HEK293T (cell line): ENCODE results near the gene RSPH6A.

Experiments
- CTCF ChIA-PET: fragments of 350-600 bp; formaldehyde crosslinking; extraction: SDS; loops from one replicate; lab custom pipeline; 2021; ENCODE audit warnings: antibody characterized with exemption, inconsistent platforms; lab: Yijun Ruan, JAX
- POLR2A ChIA-PET: fragments of 350-600 bp; formaldehyde crosslinking; extraction: SDS; loops from one replicate; lab custom pipeline; 2020; ENCODE audit warnings: antibody characterized with exemption, inconsistent platforms; lab: Yijun Ruan, JAX
- DNase-seq: peaks from one replicate; pipeline ENCODE4 v3.0.0; 2012; ENCODE audit warnings: mixed read lengths; ENCODE audit errors: extremely low spot score
- ARNT ChIP-seq: fragments of 450-650 bp; IDR thresholded peaks from 2 replicates; pipeline ENCODE4 v1.6.1; 2017; ENCODE audit warnings: mild to moderate bottlenecking
- BHLHE40 ChIP-seq: fragments of 450-650 bp; IDR thresholded peaks from 2 replicates; pipeline ENCODE4 v1.6.1; 2016; ENCODE audit warnings: mild to moderate bottlenecking, moderate library complexity, borderline replicate concordance
- CTBP1 ChIP-seq: fragments of 450-650 bp; IDR thresholded peaks from 2 replicates; pipeline ENCODE4 v1.6.1; 2016; ENCODE audit warnings: borderline replicate concordance
- ELF4 ChIP-seq: fragments of 450-650 bp; IDR thresholded peaks from 2 replicates; pipeline ENCODE4 v1.6.1; 2017; ENCODE audit warnings: antibody characterized with exemption
- FOXA1 ChIP-seq: fragments of 450-650 bp; IDR thresholded peaks from 2 replicates; pipeline ENCODE4 v1.6.1; 2016; ENCODE audit warnings: mild to moderate bottlenecking
- FOXK2 ChIP-seq: fragments of 450-650 bp; IDR thresholded peaks from 2 replicates; pipeline ENCODE4 v1.6.1; 2016; ENCODE audit warnings: mild to moderate bottlenecking
- FOXM1 ChIP-seq: fragments of 450-650 bp; IDR thresholded peaks from 2 replicates; pipeline ENCODE4 v1.6.1; 2017; ENCODE audit warnings: mild to moderate bottlenecking, borderline replicate concordance
- HDGF ChIP-seq: fragments of 450-650 bp; IDR thresholded peaks from 2 replicates; pipeline ENCODE4 v1.6.1; 2017; ENCODE audit warnings: antibody characterized with exemption, borderline replicate concordance
- L3MBTL2 ChIP-seq: fragments of 450-650 bp; conservative IDR thresholded peaks from 2 replicates; pipeline ENCODE4 v1.6.1; 2016; ENCODE audit warnings: mild to moderate bottlenecking
- LEF1 ChIP-seq: fragments of 450-650 bp; IDR thresholded peaks from 2 replicates; pipeline ENCODE4 v1.6.1; 2017; ENCODE audit warnings: mild to moderate bottlenecking, borderline replicate concordance
- NFRKB ChIP-seq: fragments of 450-650 bp; IDR thresholded peaks from 2 replicates; pipeline ENCODE4 v1.6.1; 2016; ENCODE audit warnings: mild to moderate bottlenecking, moderate library complexity
- PKNOX1 ChIP-seq: fragments of 450-650 bp; IDR thresholded peaks from 2 replicates; pipeline ENCODE4 v1.6.1; 2016
- SP1 ChIP-seq: fragments of 450-650 bp; IDR thresholded peaks from 2 replicates; pipeline ENCODE4 v1.6.1; 2017
- SUZ12 ChIP-seq: fragments of 450-650 bp; IDR thresholded peaks from 2 replicates; pipeline ENCODE4 v1.6.1; 2016; ENCODE audit warnings: mild to moderate bottlenecking
- TARDBP ChIP-seq: fragments of 450-650 bp; IDR thresholded peaks from 2 replicates; pipeline ENCODE4 v1.6.1; 2016
- ZNF384 ChIP-seq: fragments of 450-650 bp; IDR thresholded peaks from 2 replicates; pipeline ENCODE4 v1.6.1; 2016

Gene RSPH6A

DNA sequence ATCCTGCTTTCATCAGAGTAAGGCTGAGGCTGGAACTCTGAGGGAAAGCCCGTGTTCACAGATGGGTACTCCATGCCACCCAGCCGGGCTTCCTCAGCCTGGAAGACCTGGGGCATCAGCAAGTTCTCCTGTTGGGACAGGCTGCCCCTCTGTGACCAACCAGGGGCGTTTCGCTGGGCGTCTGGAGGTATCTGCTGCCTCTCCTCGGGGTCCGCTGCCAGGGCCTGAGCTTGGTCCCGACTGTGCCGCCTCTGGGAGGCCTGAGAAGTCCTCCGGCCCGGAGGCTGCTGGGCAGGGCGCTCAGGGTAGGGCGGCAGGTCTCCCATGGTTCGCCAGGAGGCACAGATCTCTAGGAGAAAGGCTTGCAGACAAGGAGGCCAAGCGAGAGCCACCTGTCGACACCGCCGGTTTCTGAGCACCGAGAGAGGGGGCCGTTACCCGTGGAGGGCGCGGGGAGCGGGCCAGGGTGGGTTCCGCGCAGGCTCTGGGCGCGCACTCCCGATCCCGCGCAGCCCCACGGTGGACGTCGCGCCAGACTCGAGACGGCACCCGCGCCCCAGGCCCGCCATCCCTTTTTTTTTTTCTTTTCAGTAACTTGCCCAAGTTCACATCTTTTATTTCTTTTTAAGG is at the start of gene RSPH6A:
RSPH6A (minus strand) TSS at position 458 of the 630 bp plus-strand sequence; CDS start at position 326, 132 bp downstream.
- POLR2A ChIA-PET, result no interaction called here
- CTCF ChIA-PET, result no interaction called here
- DNase-seq, result no peak
- TF ChIP-seq FOXK2, result no peak
- TF ChIP-seq ELF4, result no peak
- TF ChIP-seq SUZ12, result no peak
- TF ChIP-seq SP1, result no peak
- no peak for TF ChIP-seq TARDBP
- no peak for TF ChIP-seq BHLHE40
- TF ChIP-seq L3MBTL2, result no peak
- no peak for TF ChIP-seq PKNOX1
- TF ChIP-seq FOXA1, result no peak
- no peak for TF ChIP-seq HDGF
- TF ChIP-seq FOXM1, result no peak

DNA sequence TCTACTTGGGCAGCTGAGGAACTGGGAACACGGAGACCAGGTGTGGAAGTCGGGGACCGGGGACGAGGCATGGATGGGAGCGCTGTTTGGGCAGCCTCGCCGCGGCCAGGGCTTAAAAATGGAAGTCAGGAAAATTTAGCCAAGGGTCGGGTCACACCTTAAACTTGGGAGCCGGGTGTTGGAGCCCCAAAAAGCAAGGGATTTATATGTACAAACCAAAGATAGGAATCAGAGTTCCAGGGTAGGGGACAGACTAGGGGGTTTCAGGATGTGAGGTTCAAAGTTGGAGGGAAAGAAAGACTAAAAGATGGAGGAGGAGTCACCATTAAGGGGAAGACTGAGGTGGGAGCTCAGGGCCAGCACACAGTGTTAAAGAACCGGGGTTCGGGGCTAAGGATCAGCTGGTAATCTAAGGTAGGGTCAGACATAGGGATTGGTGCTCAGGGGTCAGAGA is 49.5 kb upstream of the RSPH6A start:
- DNase-seq, result no peak
- ChIA-PET CTCF (interaction anchor here (0.5 to 1.8 kb wide), 5 partner anchors 21 to 228 kb away, joined by 3 to 6 read pairs (median 3); no protein-coding TSS in a partner anchor), POLR2A (interaction anchor here (0.6 to 2.9 kb wide), 10 partner anchors 8 to 923 kb away, joined by 3 to 30 read pairs (median 8); partner anchors contain the start of genes CCDC61, IRF2BP1, MYPOP and SIX5)
- no peak for TF ChIP-seq ELF4
- TF ChIP-seq FOXA1, result no peak
- TF ChIP-seq ARNT, result no peak
- no peak for TF ChIP-seq NFRKB
- no peak for TF ChIP-seq L3MBTL2
- TF ChIP-seq SUZ12, result no peak
- no peak for TF ChIP-seq SP1
- no peak for TF ChIP-seq HDGF
- no peak for TF ChIP-seq BHLHE40
- no peak for TF ChIP-seq CTBP1

- POLR2A ChIA-PET, result interaction anchor here (0.6 to 2.9 kb wide), 23 partner anchors 9 to 171 kb away, joined by 3 to 30 read pairs (median 6); partner anchors contain the start of genes CCDC61, IRF2BP1, MYPOP and QPCTL
- CTCF ChIA-PET, result interaction anchor here (0.5 to 1.8 kb wide), 6 partner anchors 19 to 227 kb away, joined by 3 to 7 read pairs (median 3); no protein-coding TSS in a partner anchor
- peak; percentile 71 for DNase-seq
- TF ChIP-seq FOXM1, result 0 out of 2 replicates have a peak, but pooled peaks have one; percentile 30
- TF ChIP-seq BHLHE40, result no peak
These were observed 48.9 kb upstream of the RSPH6A start, which contains the start of gene FOXA3 for GRCh38 chr19:45863840-45864628. Gene FOXA3 (plus strand): TSS chr19:45864326. CDS start chr19:45864457, 131 bp downstream.

- CTCF ChIA-PET, result interaction anchor here (1.4 to 1.8 kb wide), 2 partner anchors 20 to 64 kb away, joined by 6 to 7 read pairs; no protein-coding TSS in a partner anchor
- POLR2A ChIA-PET, result interaction anchor here (0.6 to 2.9 kb wide), 19 partner anchors 9 to 170 kb away, joined by 3 to 30 read pairs (median 8); partner anchors contain the start of genes CCDC61, IRF2BP1, MYPOP and QPCTL
- DNase-seq, result no peak
- TF ChIP-seq FOXK2 (no peak), ZNF384 (no peak), LEF1 (no peak), SP1 (no peak), HDGF (no peak; the same call in 1 of the 2 replicates)
These were observed 48.3 kb upstream of the RSPH6A start for GRCh38 chr19:45863335-45863839.

DNA sequence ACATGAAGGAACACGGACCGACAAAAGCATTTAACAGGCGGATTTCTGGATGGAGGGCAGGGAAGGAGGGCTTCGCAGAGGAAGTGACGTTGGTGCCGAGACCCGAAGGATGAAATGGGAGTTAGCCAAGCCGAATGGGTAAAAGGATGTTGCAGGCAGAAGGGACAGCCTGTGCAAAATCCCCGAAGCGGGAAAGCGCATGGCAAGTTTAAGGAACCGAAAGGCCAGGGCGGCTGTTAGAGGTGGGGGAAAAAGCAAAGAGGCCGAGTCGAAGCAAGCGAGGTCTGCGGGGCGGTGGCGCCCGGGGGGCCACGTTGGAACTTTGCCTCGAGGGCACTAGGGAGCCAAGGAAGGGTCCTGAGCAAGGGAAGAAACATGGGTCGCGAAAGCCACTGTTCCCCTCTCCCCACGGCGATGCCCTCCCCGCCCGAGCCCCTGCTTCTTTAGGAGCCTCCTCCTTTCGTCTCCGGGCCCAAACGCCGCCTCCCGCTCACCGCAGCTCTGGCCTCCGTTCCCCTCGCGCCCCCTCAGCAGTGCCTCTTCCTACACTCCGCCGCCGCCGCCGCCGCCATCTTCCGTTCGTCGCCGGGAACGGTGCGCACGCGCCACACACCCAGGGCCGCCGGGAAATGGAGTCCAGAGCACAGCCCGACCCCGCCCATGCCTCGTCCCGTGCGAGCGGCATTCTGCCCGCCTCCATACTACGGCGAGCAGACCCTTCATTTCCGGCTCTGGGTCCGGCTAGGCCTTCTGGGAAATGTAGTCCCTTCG is 47.6 kb upstream of the RSPH6A start, which contains the start of gene SYMPK:
SYMPK (minus strand) TSS at position 584 of the 771 bp plus-strand sequence. CDS start 8,652 bp downstream, outside the sequence.
- CTCF ChIA-PET, result interaction anchor here (1.4 to 1.8 kb wide), 2 partner anchors 20 to 63 kb away, joined by 6 to 7 read pairs; no protein-coding TSS in a partner anchor
- POLR2A ChIA-PET, result interaction anchor here (0.6 to 2.9 kb wide), 19 partner anchors 10 to 170 kb away, joined by 3 to 30 read pairs (median 8); partner anchors contain the start of genes CCDC61, IRF2BP1, MYPOP and QPCTL

More for the DNA sequence above, 47.6 kb upstream of the RSPH6A start, which contains the start of gene SYMPK:
- TF ChIP-seq NFRKB, result no peak
- no peak for TF ChIP-seq BHLHE40
- TF ChIP-seq TARDBP, result no peak
- no peak for TF ChIP-seq FOXA1
- no peak for TF ChIP-seq ZNF384
- TF ChIP-seq LEF1, result no peak
- TF ChIP-seq PKNOX1, result no peak
- TF ChIP-seq SUZ12, result peak; percentile 81
- TF ChIP-seq HDGF, result peak; percentile 64; the same call in 1 of the 2 replicates
- TF ChIP-seq L3MBTL2, result peak; percentile 47
- no peak for TF ChIP-seq SP1
- peak; percentile 90 for TF ChIP-seq ELF4
- TF ChIP-seq FOXM1, result no peak
- no peak for TF ChIP-seq CTBP1
- TF ChIP-seq FOXK2, result no peak
- no peak for TF ChIP-seq ARNT
- peak; percentile 99 for DNase-seq
